Measurements from ENCODE around the gene ENTPD5.
"Not testable (repeated sequence)": the region's sequence is repeated elsewhere in the genome, so short reads cannot be mapped to it uniquely, and the experiment has no call there.

The ENTPD5 gene

DNA sequence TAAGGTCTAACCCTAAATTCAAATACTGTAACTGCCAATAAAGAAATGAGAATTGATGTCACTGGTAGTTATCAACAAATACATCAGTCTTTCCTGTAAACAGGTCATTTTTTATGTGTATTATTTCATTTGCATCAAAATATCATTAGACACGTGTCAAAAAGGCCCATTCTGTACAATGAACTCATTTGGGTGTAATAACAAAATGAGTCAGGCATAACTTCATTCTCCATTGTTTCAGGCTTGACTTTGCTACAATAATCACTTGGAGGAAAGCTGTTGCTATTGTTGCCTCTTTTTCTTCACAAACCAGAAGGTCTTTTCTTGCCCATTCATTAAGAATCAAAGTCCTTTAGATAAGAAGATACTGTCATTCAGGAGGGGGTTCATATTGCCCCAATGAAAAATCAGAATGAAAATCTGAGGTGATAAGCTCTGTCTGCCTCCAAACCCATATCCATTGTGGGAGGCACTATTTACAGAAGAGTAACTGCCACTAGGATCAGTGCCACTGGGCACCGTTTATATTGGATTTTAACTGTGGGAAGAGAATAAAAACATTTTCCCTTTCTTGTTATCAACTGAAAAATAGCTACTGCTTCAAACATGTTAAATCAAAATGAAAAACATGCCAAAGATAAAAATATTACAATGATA lies 10.1 kb downstream of the ENTPD5 start:
- Histone ChIP-seq H3K4me2 (ENCODE audit: low read length) (no peak overlapping the region), H2AFZ (no peak overlapping the region), H3K9me3 (ENCODE audit: control insufficient read depth, low read length) (no peaks in the 10 kb centered on the region), H3K4me1 (no peaks in the 10 kb centered on the region), H3K27ac (no peak overlapping the region), H3K79me2 (no peaks in the 10 kb centered on the region), H3K4me3 (ENCODE audit: low read depth, low read length) (no peak overlapping the region), H3K27me3 (ENCODE audit: control insufficient read depth, insufficient read depth, low read length) (no peaks in the 10 kb centered on the region), H3K9ac (no peak overlapping the region), H3K36me3 (ENCODE audit: control insufficient read depth, insufficient read depth, low read length) (no peaks in the 10 kb centered on the region)
- TF ChIP-seq, protein P1, sequence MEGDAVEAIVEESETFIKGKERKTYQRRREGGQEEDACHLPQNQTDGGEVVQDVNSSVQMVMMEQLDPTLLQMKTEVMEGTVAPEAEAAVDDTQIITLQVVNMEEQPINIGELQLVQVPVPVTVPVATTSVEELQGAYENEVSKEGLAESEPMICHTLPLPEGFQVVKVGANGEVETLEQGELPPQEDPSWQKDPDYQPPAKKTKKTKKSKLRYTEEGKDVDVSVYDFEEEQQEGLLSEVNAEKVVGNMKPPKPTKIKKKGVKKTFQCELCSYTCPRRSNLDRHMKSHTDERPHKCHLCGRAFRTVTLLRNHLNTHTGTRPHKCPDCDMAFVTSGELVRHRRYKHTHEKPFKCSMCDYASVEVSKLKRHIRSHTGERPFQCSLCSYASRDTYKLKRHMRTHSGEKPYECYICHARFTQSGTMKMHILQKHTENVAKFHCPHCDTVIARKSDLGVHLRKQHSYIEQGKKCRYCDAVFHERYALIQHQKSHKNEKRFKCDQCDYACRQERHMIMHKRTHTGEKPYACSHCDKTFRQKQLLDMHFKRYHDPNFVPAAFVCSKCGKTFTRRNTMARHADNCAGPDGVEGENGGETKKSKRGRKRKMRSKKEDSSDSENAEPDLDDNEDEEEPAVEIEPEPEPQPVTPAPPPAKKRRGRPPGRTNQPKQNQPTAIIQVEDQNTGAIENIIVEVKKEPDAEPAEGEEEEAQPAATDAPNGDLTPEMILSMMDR (IDR thresholded peaks at IDR 0.05), result no peak

DNA sequence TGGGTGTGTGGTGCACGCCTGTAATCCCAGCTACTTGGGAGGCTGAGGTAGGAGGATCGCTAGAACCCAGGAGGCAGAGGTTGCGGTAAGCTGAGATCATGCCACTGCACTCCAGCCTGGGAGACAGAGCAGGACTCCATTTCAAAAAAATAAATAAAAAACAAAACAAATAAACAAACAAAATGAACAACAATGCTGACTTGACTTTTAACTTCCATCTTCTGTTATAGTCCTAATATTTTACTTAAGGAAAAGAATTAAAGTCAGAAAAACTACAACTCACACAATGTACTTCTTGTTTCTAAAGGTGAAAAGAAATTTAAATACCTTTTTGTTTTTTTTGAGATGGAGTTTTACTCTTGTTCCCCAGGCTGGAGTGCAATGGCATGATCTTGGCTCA lies 13.4 kb downstream of the ENTPD5 start:
- not testable (repeated sequence) for H3K27me3 ChIP-seq (ENCODE audit: control insufficient read depth, insufficient read depth, low read length); H3K36me3 ChIP-seq (ENCODE audit: control insufficient read depth, insufficient read depth, low read length); H3K9ac ChIP-seq; H3K27ac ChIP-seq; H3K9me3 ChIP-seq (ENCODE audit: control insufficient read depth, low read length); H2AFZ ChIP-seq; H3K4me2 ChIP-seq (ENCODE audit: low read length); H3K4me3 ChIP-seq (ENCODE audit: low read depth, low read length); H3K79me2 ChIP-seq; H3K4me1 ChIP-seq

DNA sequence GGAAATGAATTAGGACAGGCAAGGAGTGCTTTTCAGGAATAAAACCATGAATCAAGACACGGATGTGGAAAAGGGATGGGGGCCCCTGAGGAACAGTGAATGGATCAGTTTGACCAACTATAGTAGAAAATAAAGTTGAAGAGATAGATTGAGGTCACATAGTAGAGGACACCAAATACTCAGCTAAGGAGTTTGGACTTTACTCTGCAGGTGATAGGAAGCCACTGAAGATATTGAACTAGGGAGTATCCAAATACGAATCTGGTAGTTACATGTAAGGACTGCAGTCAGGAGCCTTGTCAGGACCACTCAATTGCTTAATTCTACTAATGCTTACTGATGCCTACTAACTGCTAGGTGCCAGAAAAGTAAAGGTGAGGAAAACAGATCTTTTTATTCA lies 20.4 kb downstream of the ENTPD5 start:
- no peak overlapping the region for H3K27ac ChIP-seq
- H3K4me3 ChIP-seq (ENCODE audit: low read depth, low read length), result no peak overlapping the region
- H2AFZ ChIP-seq, result no peak overlapping the region
- H3K27me3 ChIP-seq (ENCODE audit: control insufficient read depth, insufficient read depth, low read length), result no peaks in the 10 kb centered on the region
- TF ChIP-seq, protein P1 (IDR thresholded peaks at IDR 0.05), result no peak
- no peaks in the 10 kb centered on the region for H3K79me2 ChIP-seq
- peaks cover 7% of the 10 kb centered on the region for H3K4me1 ChIP-seq
- H3K9me3 ChIP-seq (ENCODE audit: control insufficient read depth, low read length), result no peaks in the 10 kb centered on the region
- H3K36me3 ChIP-seq (ENCODE audit: control insufficient read depth, insufficient read depth, low read length), result no peaks in the 10 kb centered on the region
- no peak overlapping the region for H3K9ac ChIP-seq
- no peak overlapping the region for H3K4me2 ChIP-seq (ENCODE audit: low read length)

DNA sequence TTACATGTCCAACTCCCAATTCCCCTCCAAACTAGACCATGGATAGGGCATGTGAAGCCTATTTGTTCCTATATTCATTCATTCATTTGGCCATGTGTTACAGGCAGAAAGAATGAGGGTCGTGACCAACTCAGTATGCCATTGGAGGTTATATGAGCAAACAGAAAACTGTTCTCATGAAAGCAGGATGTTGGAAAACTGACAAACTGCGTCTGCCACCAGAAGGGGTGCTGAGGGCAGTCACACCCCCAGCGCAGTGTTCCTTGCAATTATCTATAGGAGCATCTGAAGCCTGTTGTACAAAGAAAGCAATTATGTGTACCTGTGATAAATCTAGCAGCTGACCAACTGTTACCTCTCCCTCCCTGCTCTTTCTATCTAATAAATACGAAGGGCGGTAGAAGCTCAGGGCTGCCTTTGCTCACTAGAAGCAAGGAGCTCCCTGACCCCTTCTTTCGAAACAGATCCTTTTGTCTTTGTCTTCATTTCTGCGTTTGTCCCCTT lies 21.1 kb downstream of the ENTPD5 start:
- no peak overlapping the region for H3K9ac ChIP-seq
- H3K27ac ChIP-seq, result no peak overlapping the region

DNA sequence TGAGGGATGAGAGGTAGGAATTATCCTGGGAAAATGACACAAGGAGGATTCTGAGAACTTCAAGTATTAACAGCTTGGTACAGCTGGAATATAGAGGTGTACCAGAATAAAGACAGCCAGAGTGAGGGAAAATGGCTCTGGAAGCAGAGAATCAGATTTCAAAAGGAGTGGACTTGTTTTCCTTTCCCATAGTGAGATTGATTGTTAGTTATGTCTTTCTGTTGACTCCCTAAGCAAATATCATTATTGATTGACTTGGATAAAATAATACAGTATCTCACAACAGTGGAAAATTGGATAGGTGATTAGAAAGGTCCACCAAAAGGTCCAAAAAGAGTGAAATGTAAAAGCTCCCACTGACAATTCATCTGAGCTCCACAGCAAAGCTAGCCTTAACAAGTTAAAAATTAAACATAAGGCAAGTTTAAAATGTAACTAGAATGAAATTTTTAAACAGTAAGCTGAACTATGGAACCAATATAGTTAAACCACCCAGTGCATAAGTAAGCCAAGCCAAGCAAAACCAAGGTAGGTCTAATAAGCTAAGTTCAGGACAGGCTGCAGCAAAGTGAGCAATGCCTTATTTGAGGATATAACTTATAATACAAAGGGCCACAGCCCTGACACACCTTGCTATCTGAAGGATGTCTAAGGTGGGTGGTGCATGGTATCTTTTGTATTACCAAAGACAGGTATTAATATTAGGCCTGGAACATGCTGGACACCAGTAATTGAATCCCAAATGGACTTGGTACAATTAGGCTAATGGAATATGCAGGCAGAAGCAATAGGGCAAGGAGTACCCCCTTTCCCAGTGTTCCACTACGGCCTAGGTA lies 21.8 kb downstream of the ENTPD5 start:
- H3K9ac ChIP-seq, result no peak overlapping the region
- peaks cover 7% of the 10 kb centered on the region for H3K4me1 ChIP-seq
- peak overlapping the region; percentile 51 for H2AFZ ChIP-seq
- no peaks in the 10 kb centered on the region for H3K27me3 ChIP-seq (ENCODE audit: control insufficient read depth, insufficient read depth, low read length)
- no peaks in the 10 kb centered on the region for H3K9me3 ChIP-seq (ENCODE audit: control insufficient read depth, low read length)
- no peak overlapping the region for H3K4me3 ChIP-seq (ENCODE audit: low read depth, low read length)
- TF ChIP-seq, protein P1 (IDR thresholded peaks at IDR 0.05), result no peak
- H3K36me3 ChIP-seq (ENCODE audit: control insufficient read depth, insufficient read depth, low read length), result no peaks in the 10 kb centered on the region
- H3K79me2 ChIP-seq, result no peaks in the 10 kb centered on the region
- H3K4me2 ChIP-seq (ENCODE audit: low read length), result no peak overlapping the region
- peak overlapping the region; percentile 24 for H3K27ac ChIP-seq

More for the DNA sequence above, 21.1 kb downstream of the ENTPD5 start:
- Histone ChIP-seq H3K27me3 (ENCODE audit: control insufficient read depth, insufficient read depth, low read length) (no peaks in the 10 kb centered on the region), H2AFZ (no peak overlapping the region), H3K4me2 (ENCODE audit: low read length) (no peak overlapping the region), H3K4me3 (ENCODE audit: low read depth, low read length) (no peak overlapping the region), H3K79me2 (no peaks in the 10 kb centered on the region), H3K36me3 (ENCODE audit: control insufficient read depth, insufficient read depth, low read length) (no peaks in the 10 kb centered on the region), H3K9me3 (ENCODE audit: control insufficient read depth, low read length) (no peaks in the 10 kb centered on the region), H3K4me1 (peaks cover 7% of the 10 kb centered on the region)
- TF ChIP-seq, protein P1 (IDR thresholded peaks at IDR 0.05), result no peak
